HepG2 (cell line): ENCODE results near the gene CD276.

Source experiments
- CREB3 ChIP-seq: sonication (generic); formaldehyde crosslinking; IDR thresholded peaks from 2 replicates; pipeline ENCODE4 v1.5.0; 2020; ENCODE audit warnings: missing genetic modification reagents
- ELK4 ChIP-seq: sonication (generic); formaldehyde crosslinking; IDR thresholded peaks from 2 replicates; pipeline ENCODE4 v1.9.0; 2021; ENCODE audit warnings: missing genetic modification reagents, borderline replicate concordance
- MZF1 ChIP-seq: sonication (generic); formaldehyde crosslinking; IDR thresholded peaks from 2 replicates; pipeline ENCODE4 v1.8.1; 2023; ENCODE audit warnings: mild to moderate bottlenecking, missing genetic modification reagents, borderline replicate concordance

GRCh38 chr15:73699249-73700040, 15.3 kb downstream of the CD276 start:
- TF ChIP-seq CREB3 (CRISPR knock-in tag) = no peak
- no peak for TF ChIP-seq ELK4 (CRISPR knock-in tag)
- no peak for TF ChIP-seq MZF1 (CRISPR knock-in tag)
